Lower lobe of right lung (tissue), 2 donors: ENCODE data around the gene CASZ1. TPM values are rescaled to one million over a fixed set of nuclear protein-coding genes. Genes with fewer than 3 reads are reported as not detected.

Source experiments
- ATAC-seq, 2 donors: fragments of 200-7000 bp; cut with Tn5 transposase; one replicate each; pipeline ENCODE4 v1.9.1; 2020 to 2022; ENCODE audit warnings: mild to moderate bottlenecking in 2 of 2, moderate library complexity in 2 of 2
- DNase-seq: peaks from one replicate; pipeline ENCODE4 v3.0.0-alpha.2; 2020
- H3K27ac ChIP-seq: fragments of 200-600 bp; one replicate; pipeline ENCODE4 v1.8.0; 2022
- H3K27me3 ChIP-seq: fragments of 200-600 bp; one replicate; pipeline ENCODE4 v1.8.0; 2022; ENCODE audit warnings: low read depth
- H3K36me3 ChIP-seq: fragments of 200-600 bp; one replicate; pipeline ENCODE4 v1.8.0; 2022; ENCODE audit warnings: mild to moderate bottlenecking
- H3K4me1 ChIP-seq: fragments of 200-600 bp; one replicate; pipeline ENCODE4 v1.8.0; 2022
- H3K4me3 ChIP-seq: fragments of 200-600 bp; one replicate; pipeline ENCODE4 v1.8.0; 2022; ENCODE audit warnings: mild to moderate bottlenecking
- H3K9me3 ChIP-seq: fragments of 200-600 bp; one replicate; pipeline ENCODE4 v1.8.0; 2022
- intact Hi-C: fragments of 100-400 bp; cut with DNase I; formaldehyde crosslinking; loops from one replicate; pipeline ENCODE4 v1.11.0; 2022
- total RNA-seq: library from RNA; stranded (reverse); fragmentation: NEBNext Ultra II Directional; extraction: Animal tissue kit (Norgen Biotek cat#: 25700); gene quantifications from one replicate; pipeline ENCODE4 v1.2.1, GENCODE V29; 2021
- TF ChIP-seq, protein P1 (sequence below): fragments of 200-600 bp; IDR thresholded peaks from one replicate; pipeline ENCODE4 v1.8.0; 2022; ENCODE audit warnings: antibody characterized with exemption, mild to moderate bottlenecking
- donor health status: DM: no; HTN: yes; CAD: no; lungs with severe emphysema.

The CASZ1 gene
- total RNA-seq, 1 donor from 2014 or later = 47.5 TPM

DNA sequence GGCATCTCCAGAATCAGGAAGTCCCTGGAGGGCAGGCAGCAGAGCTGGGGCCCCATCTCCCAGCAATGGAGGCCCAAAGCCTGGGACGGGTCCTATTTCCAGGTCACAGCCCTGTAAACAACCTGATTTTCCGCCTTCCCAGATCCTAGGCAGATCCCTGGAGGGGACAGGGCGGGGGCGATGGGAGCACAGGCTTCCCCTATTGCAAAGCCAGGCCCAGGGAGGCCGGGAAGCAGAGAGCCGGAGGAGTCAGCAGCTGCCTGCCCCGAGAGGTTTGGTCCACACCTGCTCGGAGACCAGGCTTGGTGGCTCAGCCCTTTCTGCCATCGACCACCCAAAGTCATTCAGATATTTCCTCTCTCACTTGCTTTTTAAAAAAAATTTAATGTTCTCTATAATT lies 29.2 kb downstream of the CASZ1 start:
- DNase-seq = no peak
- Histone ChIP-seq H3K36me3 (no peaks in the 10 kb centered on the region), H3K27me3 (no peaks in the 10 kb centered on the region), H3K4me1 (peaks cover 28% of the 10 kb centered on the region), H3K4me3 (no peak overlapping the region), H3K27ac (no peak overlapping the region), H3K9me3 (no peaks in the 10 kb centered on the region)
- intact Hi-C loops = no loop called here
- no peak for ATAC-seq
- TF ChIP-seq, protein P1, sequence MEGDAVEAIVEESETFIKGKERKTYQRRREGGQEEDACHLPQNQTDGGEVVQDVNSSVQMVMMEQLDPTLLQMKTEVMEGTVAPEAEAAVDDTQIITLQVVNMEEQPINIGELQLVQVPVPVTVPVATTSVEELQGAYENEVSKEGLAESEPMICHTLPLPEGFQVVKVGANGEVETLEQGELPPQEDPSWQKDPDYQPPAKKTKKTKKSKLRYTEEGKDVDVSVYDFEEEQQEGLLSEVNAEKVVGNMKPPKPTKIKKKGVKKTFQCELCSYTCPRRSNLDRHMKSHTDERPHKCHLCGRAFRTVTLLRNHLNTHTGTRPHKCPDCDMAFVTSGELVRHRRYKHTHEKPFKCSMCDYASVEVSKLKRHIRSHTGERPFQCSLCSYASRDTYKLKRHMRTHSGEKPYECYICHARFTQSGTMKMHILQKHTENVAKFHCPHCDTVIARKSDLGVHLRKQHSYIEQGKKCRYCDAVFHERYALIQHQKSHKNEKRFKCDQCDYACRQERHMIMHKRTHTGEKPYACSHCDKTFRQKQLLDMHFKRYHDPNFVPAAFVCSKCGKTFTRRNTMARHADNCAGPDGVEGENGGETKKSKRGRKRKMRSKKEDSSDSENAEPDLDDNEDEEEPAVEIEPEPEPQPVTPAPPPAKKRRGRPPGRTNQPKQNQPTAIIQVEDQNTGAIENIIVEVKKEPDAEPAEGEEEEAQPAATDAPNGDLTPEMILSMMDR = no peak

DNA sequence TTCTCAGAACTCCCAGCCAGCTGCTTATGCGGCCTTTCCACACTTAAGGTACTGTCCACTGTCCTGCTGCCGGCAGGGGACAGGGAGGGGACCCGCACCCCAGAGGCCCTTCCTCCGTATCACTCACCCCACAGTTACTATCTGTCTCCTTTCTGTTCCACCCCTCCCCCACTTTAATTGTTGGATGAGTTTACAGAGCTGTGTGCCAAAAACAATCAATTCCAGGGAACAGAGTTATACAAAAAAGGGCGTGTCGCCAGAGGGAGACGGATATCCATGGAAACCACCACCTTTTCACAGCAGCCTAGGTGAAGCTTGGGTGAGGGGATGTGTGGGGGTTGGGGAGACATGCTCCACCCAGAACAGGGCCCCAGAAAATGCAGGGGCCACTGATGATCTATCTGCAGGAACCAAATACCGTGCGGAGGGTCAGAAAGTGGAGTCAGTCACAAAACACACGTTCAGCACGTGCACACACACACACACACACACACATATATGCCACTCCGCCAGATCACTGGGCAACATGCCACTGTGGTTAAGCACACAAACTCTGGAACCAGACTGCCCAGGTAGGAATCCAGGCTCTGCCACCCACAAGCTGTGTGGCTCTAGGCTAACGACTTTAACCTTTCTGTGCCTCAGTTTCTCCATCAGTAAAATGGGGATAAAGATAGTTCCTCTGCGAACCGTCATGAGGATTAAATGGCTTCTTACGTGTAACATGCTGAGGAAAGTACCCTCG lies 30.5 kb downstream of the CASZ1 start:
- DNase-seq (peak; percentile 58), ATAC-seq (peak; percentile 11 to 42)
- Histone ChIP-seq H3K27me3 (no peaks in the 10 kb centered on the region), H3K27ac (peak overlapping the region; percentile 24), H3K36me3 (no peaks in the 10 kb centered on the region), H3K9me3 (no peaks in the 10 kb centered on the region), H3K4me3 (no peak overlapping the region), H3K4me1 (peaks cover 42% of the 10 kb centered on the region)
- intact Hi-C loops = no loop called here
- TF ChIP-seq, protein P1 = no peak

DNA sequence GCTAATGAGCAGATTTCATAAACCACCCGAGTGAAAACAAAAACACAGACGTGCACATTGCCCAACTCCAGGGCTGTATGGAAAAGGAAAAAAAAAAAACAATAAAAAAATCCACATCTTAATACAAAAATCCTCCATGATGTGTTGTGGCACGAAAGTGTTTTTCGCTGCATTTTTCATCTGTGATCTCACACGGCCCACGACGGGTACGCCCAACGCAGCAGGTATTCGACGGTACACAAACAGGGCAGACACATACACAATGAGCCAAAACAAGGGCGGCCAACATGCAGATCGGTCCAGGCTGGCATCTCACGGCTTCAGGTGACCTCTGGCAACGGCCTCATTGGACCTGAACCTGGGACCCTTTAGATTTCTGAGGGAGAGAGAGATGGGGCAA lies 31.1 kb downstream of the CASZ1 start:
- Histone ChIP-seq H3K27ac (peak overlapping the region; percentile 24), H3K36me3 (no peaks in the 10 kb centered on the region), H3K4me1 (peaks cover 45% of the 10 kb centered on the region), H3K27me3 (no peaks in the 10 kb centered on the region), H3K9me3 (no peaks in the 10 kb centered on the region), H3K4me3 (no peak overlapping the region)
- intact Hi-C loops = no loop called here
- ATAC-seq (no peak), DNase-seq (no peak)
- TF ChIP-seq, protein P1 = no peak

- TF ChIP-seq, protein P1 = no peak
- Histone ChIP-seq H3K36me3 (no peaks in the 10 kb centered on the region), H3K9me3 (no peaks in the 10 kb centered on the region), H3K27me3 (no peaks in the 10 kb centered on the region), H3K4me1 (peaks cover 45% of the 10 kb centered on the region), H3K4me3 (no peak overlapping the region), H3K27ac (no peak overlapping the region)
- intact Hi-C loops = no loop called here
- DNase-seq = no peak
- no peak for ATAC-seq
Observed at GRCh38 chr1:10764296-10764798, 32.1 kb downstream of the CASZ1 start.

GRCh38 chr1:10762875-10763274 lies 33.6 kb downstream of the CASZ1 start:
- DNase-seq (no peak), ATAC-seq (no peak)
- no peak overlapping the region for H3K4me3 ChIP-seq
- no peaks in the 10 kb centered on the region for H3K9me3 ChIP-seq
- intact Hi-C loops = no loop called here
- H3K27ac ChIP-seq = peak overlapping the region; percentile 81
- H3K27me3 ChIP-seq = no peaks in the 10 kb centered on the region
- H3K4me1 ChIP-seq = peaks cover 45% of the 10 kb centered on the region
- TF ChIP-seq, protein P1 = no peak
- peaks cover 6% of the 10 kb centered on the region for H3K36me3 ChIP-seq
